Testis (tissue), 5 donors: ENCODE results near the gene NLRC5. TPM values are rescaled to one million over a fixed set of nuclear protein-coding genes. Genes with fewer than 3 reads are reported as not detected.

Source experiments
- DNase-seq: peaks from one replicate; pipeline ENCODE4 v3.0.0-alpha.2; 2019
- H3K27ac ChIP-seq, 2 donors: fragments of 200-600 bp; sonication (generic); one replicate each; pipeline ENCODE4 v1.5.1; 2019
- H3K27me3 ChIP-seq: fragments of 200-600 bp; sonication (generic); one replicate; pipeline ENCODE4 v1.5.1; 2019
- H3K36me3 ChIP-seq: fragments of 200-600 bp; sonication (generic); one replicate; pipeline ENCODE4 v1.5.1; 2017; ENCODE audit warnings: low read depth; ENCODE audit errors: missing control alignments
- H3K4me1 ChIP-seq: fragments of 200-600 bp; sonication (generic); one replicate; pipeline ENCODE4 v1.5.1; 2019
- H3K4me3 ChIP-seq, 2 donors: fragments of 200-600 bp; sonication (generic); one replicate each; pipeline ENCODE4 v1.5.1; 2017 to 2019
- H3K9me3 ChIP-seq: fragments of 200-600 bp; sonication (generic); one replicate; pipeline ENCODE4 v1.5.1; 2017
- POLR2A ChIP-seq: fragments of 450-650 bp; IDR thresholded peaks from one replicate; pipeline ENCODE4 v1.6.1; 2017; ENCODE audit warnings: antibody characterized with exemption, mild to moderate bottlenecking, moderate library complexity
- WGBS, 2 donors: methylation state at CpG; one replicate each; pipeline ENCODE4 v1.1.5; 2018; 5-methylcytosine and 5-hydroxymethylcytosine counted together
- intact Hi-C: fragments of 100-400 bp; cut with DNase I; formaldehyde crosslinking; loops from one replicate; pipeline ENCODE4 v1.15.1; 2023; ENCODE audit warnings: low total_unique reads
- long read RNA-seq, 2 donors: transcript quantifications; one replicate each; lab custom pipeline, GENCODE V29; 2026
- polyA plus RNA-seq: library from polyadenylated mRNA; stranded (reverse); fragments of 350-450 nt; fragmentation: Illumina TruSeq; extraction: RNeasy Lipid Tissue Mini Kit (QIAGEN cat#74804); gene quantifications from one replicate; pipeline ENCODE4 v1.2.3, GENCODE V29; 2014; ENCODE audit warnings: low read depth, low replicate concordance; ENCODE audit not compliant: insufficient read depth
- total RNA-seq, 2 donors: library from RNA; depleted of rRNA; stranded (reverse); fragments of >200 nt; gene quantifications; one replicate each; pipeline ENCODE4 v1.2.3, GENCODE V29; 2016
- TF ChIP-seq, protein P1 (sequence below), 3 experiments: fragments of 450-650 bp in 2 of 3; fragments of 200-600 bp in 1 of 3; sonication (generic) in 1 of 3; IDR thresholded peaks; one replicate each; pipeline ENCODE4 v1.5.1; 2016 to 2019; ENCODE audit warnings: antibody characterized with exemption in 3 of 3, mild to moderate bottlenecking in 2 of 3, moderate library complexity in 1 of 3

Gene NLRC5, protein sequence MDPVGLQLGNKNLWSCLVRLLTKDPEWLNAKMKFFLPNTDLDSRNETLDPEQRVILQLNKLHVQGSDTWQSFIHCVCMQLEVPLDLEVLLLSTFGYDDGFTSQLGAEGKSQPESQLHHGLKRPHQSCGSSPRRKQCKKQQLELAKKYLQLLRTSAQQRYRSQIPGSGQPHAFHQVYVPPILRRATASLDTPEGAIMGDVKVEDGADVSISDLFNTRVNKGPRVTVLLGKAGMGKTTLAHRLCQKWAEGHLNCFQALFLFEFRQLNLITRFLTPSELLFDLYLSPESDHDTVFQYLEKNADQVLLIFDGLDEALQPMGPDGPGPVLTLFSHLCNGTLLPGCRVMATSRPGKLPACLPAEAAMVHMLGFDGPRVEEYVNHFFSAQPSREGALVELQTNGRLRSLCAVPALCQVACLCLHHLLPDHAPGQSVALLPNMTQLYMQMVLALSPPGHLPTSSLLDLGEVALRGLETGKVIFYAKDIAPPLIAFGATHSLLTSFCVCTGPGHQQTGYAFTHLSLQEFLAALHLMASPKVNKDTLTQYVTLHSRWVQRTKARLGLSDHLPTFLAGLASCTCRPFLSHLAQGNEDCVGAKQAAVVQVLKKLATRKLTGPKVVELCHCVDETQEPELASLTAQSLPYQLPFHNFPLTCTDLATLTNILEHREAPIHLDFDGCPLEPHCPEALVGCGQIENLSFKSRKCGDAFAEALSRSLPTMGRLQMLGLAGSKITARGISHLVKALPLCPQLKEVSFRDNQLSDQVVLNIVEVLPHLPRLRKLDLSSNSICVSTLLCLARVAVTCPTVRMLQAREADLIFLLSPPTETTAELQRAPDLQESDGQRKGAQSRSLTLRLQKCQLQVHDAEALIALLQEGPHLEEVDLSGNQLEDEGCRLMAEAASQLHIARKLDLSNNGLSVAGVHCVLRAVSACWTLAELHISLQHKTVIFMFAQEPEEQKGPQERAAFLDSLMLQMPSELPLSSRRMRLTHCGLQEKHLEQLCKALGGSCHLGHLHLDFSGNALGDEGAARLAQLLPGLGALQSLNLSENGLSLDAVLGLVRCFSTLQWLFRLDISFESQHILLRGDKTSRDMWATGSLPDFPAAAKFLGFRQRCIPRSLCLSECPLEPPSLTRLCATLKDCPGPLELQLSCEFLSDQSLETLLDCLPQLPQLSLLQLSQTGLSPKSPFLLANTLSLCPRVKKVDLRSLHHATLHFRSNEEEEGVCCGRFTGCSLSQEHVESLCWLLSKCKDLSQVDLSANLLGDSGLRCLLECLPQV (N-terminal part only)
- total RNA-seq: 10 to 100 TPM; 12.0 to 14.9 TPM
- 10.3 TPM for polyA plus RNA-seq
- long read RNA-seq, donor 1: 0 reads
- long read RNA-seq, donor 2: 0 reads

DNA sequence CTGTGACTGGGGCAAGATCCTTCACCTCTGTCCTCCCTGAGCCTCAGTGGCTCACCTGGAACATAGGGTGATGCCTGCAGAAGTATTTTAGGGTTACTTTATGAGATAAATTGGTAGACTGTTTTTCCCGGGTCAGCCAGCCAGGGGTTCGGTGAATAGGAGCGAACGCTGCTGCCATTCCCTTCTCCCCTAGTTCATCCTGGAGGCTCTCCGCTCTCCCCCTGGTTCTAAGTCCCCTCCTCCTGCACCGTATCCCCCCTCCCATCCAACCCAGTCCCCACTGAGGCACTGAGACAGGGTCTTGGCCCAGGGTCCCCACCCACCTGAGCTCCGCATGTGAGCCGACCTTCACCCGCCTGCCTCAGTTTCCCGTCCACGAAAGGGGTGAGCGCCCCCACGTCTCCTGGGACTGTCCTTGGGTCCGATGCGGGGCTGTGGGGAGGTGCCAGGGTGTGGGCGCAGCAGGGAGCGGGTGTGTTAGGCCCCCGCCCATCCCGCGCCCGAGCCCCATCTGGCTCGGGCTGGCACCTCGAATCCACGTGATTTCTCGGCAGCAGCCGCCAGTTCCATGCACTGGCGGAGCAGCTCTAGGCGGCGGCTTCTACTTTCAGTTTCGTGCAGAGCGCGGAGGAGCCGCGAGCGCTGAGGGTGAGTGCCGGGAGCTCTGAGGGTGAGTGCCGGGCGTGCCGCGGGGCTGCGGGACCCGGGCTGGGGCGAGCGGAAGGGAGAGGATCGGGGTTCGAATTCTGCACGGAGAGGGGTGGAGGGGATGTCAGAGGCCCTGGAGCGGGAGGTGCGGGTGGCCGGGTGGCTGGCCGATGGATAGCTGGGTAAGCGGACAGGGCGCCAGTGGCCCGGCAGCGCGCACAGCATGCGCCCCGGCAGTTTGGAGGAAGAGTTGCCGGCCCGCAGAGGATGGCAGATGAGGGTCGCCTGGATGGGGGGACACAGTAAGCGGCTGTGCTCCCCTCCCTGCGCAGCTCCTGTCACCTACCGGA, at the start of gene NLRC5:
Gene NLRC5, plus strand, starts transcription at position 610 of the 998 bp plus-strand sequence. CDS start 31,156 bp downstream, outside the sequence.
- no peaks in the 10 kb centered on the region for H3K9me3 ChIP-seq
- no peaks in the 10 kb centered on the region for H3K27me3 ChIP-seq
- H3K27ac ChIP-seq: peak within 1 kb of the TSS; percentile 73 to 84
- peak within 1 kb of the TSS; percentile 66 to 79 for H3K4me3 ChIP-seq
- H3K4me1 ChIP-seq: peaks cover 22% of the 10 kb centered on the region
- DNase-seq: peak; percentile 87
- WGBS, 2 donors: 3% methylated on average over 27 to 64 of the region's 64 CpGs
- H3K36me3 ChIP-seq: no peaks in the 10 kb centered on the region
- intact Hi-C loops: no loop called here
- no peak for TF ChIP-seq POLR2A
- TF ChIP-seq, protein P1, sequence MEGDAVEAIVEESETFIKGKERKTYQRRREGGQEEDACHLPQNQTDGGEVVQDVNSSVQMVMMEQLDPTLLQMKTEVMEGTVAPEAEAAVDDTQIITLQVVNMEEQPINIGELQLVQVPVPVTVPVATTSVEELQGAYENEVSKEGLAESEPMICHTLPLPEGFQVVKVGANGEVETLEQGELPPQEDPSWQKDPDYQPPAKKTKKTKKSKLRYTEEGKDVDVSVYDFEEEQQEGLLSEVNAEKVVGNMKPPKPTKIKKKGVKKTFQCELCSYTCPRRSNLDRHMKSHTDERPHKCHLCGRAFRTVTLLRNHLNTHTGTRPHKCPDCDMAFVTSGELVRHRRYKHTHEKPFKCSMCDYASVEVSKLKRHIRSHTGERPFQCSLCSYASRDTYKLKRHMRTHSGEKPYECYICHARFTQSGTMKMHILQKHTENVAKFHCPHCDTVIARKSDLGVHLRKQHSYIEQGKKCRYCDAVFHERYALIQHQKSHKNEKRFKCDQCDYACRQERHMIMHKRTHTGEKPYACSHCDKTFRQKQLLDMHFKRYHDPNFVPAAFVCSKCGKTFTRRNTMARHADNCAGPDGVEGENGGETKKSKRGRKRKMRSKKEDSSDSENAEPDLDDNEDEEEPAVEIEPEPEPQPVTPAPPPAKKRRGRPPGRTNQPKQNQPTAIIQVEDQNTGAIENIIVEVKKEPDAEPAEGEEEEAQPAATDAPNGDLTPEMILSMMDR (IDR thresholded peaks at IDR 0.05): no peak

DNA sequence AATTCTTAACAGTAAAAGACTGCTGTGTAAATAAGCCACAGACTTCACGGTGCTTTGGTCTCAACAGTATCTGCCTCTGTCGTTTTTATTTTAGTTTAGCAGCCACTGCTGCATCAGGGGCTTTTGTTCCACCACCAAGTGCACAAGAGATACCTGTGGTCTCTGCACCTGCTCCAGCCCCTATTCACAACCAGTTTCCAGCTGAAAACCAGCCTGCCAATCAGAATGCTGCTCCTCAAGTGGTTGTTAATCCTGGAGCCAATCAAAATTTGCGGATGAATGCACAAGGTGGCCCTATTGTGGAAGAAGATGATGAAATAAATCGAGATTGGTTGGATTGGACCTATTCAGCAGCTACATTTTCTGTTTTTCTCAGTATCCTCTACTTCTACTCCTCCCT, 49.6 kb upstream of the NLRC5 start:
- WGBS, 2 donors: 77 to 90% methylated on average over 4 of the region's 4 CpGs
- Histone ChIP-seq H3K9me3 (no peaks in the 10 kb centered on the region), H3K4me1 (peaks cover 7% of the 10 kb centered on the region), H3K4me3 (no peak overlapping the region), H3K27me3 (no peaks in the 10 kb centered on the region), H3K36me3 (no peaks in the 10 kb centered on the region), H3K27ac (no peak overlapping the region)
- no peak for DNase-seq
- intact Hi-C loops: no loop called here
- no peak for TF ChIP-seq POLR2A
- TF ChIP-seq, protein P1 (IDR thresholded peaks at IDR 0.05): no peak

DNA sequence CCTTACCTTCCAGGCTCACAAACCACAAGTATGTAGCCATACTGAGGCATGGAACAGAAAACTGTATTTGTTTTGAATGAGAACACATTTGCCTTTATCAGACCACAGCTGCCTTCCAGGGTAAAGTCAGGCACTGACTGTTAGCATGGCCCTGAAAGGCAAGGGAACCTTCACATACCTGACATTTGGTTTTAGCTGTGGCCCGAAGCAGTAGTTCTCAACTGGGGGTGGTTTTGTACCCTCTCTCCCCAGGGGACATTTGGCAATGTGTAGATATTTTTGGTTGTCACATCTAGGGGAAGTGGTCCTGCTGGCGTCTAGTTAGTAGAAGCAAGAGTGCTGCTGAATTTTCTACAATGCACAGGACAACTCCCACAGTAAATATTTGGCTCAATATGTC, 48.3 kb upstream of the NLRC5 start:
- H3K27ac ChIP-seq: no peak overlapping the region
- 79 to 83% methylated on average over 2 of the region's 2 CpGs for WGBS, 2 donors
- DNase-seq: no peak
- intact Hi-C loops: no loop called here
- no peaks in the 10 kb centered on the region for H3K4me1 ChIP-seq
- no peaks in the 10 kb centered on the region for H3K36me3 ChIP-seq
- H3K9me3 ChIP-seq: no peaks in the 10 kb centered on the region
- no peak for TF ChIP-seq POLR2A
- TF ChIP-seq, protein P1 (IDR thresholded peaks at IDR 0.05): no peak
- no peak overlapping the region for H3K4me3 ChIP-seq
- no peaks in the 10 kb centered on the region for H3K27me3 ChIP-seq
